CD4-positive, CD25-positive, alpha-beta regulatory T cell (primary cell): ENCODE measurements around the gene TOMM6. TPM values are rescaled to one million over a fixed set of nuclear protein-coding genes. Genes with fewer than 3 reads are reported as not detected.
"Not testable (repeated sequence)": the region's sequence is repeated elsewhere in the genome, so short reads cannot be mapped to it uniquely, and the experiment has no call there.

Source experiments
- ATAC-seq, 2 donors: fragments of 150-1000 bp; cut with Tn5 transposase; one replicate each; pipeline ENCODE4 v1.10.0; 2021; ENCODE audit warnings: low read depth in 2 of 2, moderate number of reproducible peaks in 2 of 2, moderate library complexity in 1 of 2
- DNase-seq, 3 donors: peaks; one replicate each; pipeline versions ENCODE4 v3.0.0 to v3.0.0-alpha.2; 2012 to 2022; ENCODE audit warnings: mixed read lengths in 1 of 3
- H3K27ac ChIP-seq: one replicate; pipeline ENCODE4 v1.7.0; 2013; ENCODE audit warnings: mild to moderate bottlenecking, low read length; ENCODE audit not compliant: insufficient read depth, poor library complexity, severe bottlenecking
- H3K27me3 ChIP-seq: one replicate; pipeline ENCODE4 v1.7.0; 2013; ENCODE audit warnings: low read length; ENCODE audit not compliant: control insufficient read depth, insufficient read depth
- H3K36me3 ChIP-seq: one replicate; pipeline ENCODE4 v1.7.0; 2013; ENCODE audit warnings: mild to moderate bottlenecking, low read length, moderate library complexity; ENCODE audit not compliant: control insufficient read depth, insufficient read depth
- H3K4me1 ChIP-seq: 2 replicates; pipeline ENCODE4 v1.7.0; 2013; ENCODE audit warnings: mild to moderate bottlenecking, low read length; ENCODE audit not compliant: insufficient read depth, control insufficient read depth, poor library complexity, severe bottlenecking
- H3K4me3 ChIP-seq: one replicate; pipeline ENCODE4 v1.7.0; 2013; ENCODE audit warnings: low read depth, mild to moderate bottlenecking, low read length, moderate library complexity
- H3K9me3 ChIP-seq, 2 experiments: 1 replicate in 1 of 2; 2 replicates in 1 of 2; pipeline ENCODE4 v1.7.0; 2013; ENCODE audit warnings: low read length in 2 of 2, mild to moderate bottlenecking in 1 of 2, moderate library complexity in 1 of 2; ENCODE audit not compliant: control insufficient read depth in 2 of 2
- H3K27ac Mint-ChIP-seq, 3 donors: one replicate each; pipeline ENCODE4 v1.8.0; 2020 to 2022; ENCODE audit warnings: mild to moderate bottlenecking in 3 of 3, mixed read lengths in 3 of 3, moderate library complexity in 2 of 3
- H3K27me3 Mint-ChIP-seq: one replicate; pipeline ENCODE4 v1.8.0; 2022; ENCODE audit warnings: mild to moderate bottlenecking, mixed read lengths
- H3K36me3 Mint-ChIP-seq: one replicate; pipeline ENCODE4 v1.8.0; 2020; ENCODE audit warnings: mixed read lengths
- H3K4me1 Mint-ChIP-seq, 4 donors: one replicate each; pipeline ENCODE4 v1.8.0; 2020 to 2022; ENCODE audit warnings: mixed read lengths in 4 of 4, mild to moderate bottlenecking in 1 of 4
- H3K4me3 Mint-ChIP-seq, 4 donors: one replicate each; pipeline ENCODE4 v1.8.0; 2020 to 2022; ENCODE audit warnings: mild to moderate bottlenecking in 4 of 4, mixed read lengths in 4 of 4, moderate library complexity in 3 of 4
- H3K9me3 Mint-ChIP-seq, 7 donors: one replicate each; pipeline ENCODE4 v1.8.0; 2020 to 2022; ENCODE audit warnings: mixed read lengths in 7 of 7, mild to moderate bottlenecking in 3 of 7, moderate library complexity in 2 of 7
- polyA plus RNA-seq, 4 donors: library from polyadenylated mRNA; unstranded; fragments of 300-500 nt; fragmentation: Illumina TruSeq; gene quantifications; one replicate each; pipeline ENCODE4 v1.2.3, GENCODE V29; 2021
- total RNA-seq: library from RNA; stranded (reverse); gene quantifications from one replicate; pipeline ENCODE4 v1.2.3, GENCODE V29; 2022

The TOMM6 gene
- total and polyA plus RNA-seq, 5 donors from 2014 or later = 102 to 364 (median 361) TPM

DNA sequence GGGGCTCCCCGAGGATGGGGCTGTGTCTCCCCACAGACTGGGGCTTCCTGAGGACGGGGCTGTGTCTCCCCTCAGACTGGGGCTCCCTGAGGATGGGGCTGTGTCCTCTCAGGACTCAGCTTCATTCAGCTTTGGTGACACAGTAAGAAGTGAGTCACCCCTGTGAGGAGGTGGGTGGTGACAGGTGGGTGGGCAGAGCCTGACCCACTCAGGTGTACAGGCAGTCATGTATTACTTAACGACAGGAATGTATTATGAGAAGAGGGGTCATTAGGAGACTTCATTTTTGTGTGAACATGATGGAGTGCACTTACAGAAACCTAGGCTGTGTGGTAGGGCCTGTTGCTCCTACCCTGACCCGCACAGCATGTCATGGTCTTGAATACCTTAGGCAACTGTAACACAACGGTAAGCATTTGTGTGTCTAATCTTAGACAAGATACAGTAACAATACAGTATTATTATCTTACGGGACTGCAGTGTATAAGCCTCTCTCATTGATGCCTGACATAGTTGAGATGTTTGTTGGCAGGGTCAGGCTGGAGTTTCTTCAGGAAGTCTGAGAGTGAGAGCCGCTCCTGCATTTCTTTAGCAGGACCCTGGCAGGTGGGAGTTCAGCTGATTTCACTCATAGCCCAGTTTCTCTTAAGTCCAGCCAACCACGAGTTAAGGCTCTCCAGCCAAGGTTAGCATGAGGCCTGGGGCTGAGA, 29.4 kb upstream of the TOMM6 start:
- no peak for ATAC-seq
- DNase-seq = no peak
- peaks cover 0 to 1% (median 0%) of the 10 kb centered on the region in 7 donors for H3K9me3 Mint-ChIP-seq
- H3K4me3 ChIP-seq = no peak overlapping the region
- no peak overlapping the region for H3K27ac Mint-ChIP-seq
- no peak overlapping the region for H3K4me3 Mint-ChIP-seq
- H3K4me1 ChIP-seq = no peaks in the 10 kb centered on the region
- H3K27me3 ChIP-seq = peaks cover 2% of the 10 kb centered on the region
- no peaks in the 10 kb centered on the region for H3K36me3 ChIP-seq
- H3K36me3 Mint-ChIP-seq = no peaks in the 10 kb centered on the region
- no peak overlapping the region for H3K27ac ChIP-seq
- no peaks in the 10 kb centered on the region for H3K9me3 ChIP-seq
- peaks cover 9% of the 10 kb centered on the region for H3K27me3 Mint-ChIP-seq
- peaks cover 0 to 2% (median under 1%) of the 10 kb centered on the region in 4 donors for H3K4me1 Mint-ChIP-seq

- Histone ChIP-seq H3K36me3 (no peaks in the 10 kb centered on the region), H3K4me1 (no peaks in the 10 kb centered on the region), H3K27ac (no peak overlapping the region), H3K4me3 (no peak overlapping the region), H3K9me3 (no peaks in the 10 kb centered on the region), H3K27me3 (peaks cover 2% of the 10 kb centered on the region)
- no peak overlapping the region for H3K4me3 Mint-ChIP-seq
- H3K9me3 Mint-ChIP-seq = peaks cover 0 to 1% (median 0%) of the 10 kb centered on the region in 7 donors
- no peak for ATAC-seq
- DNase-seq = no peak
- peaks cover 0 to 2% (median under 1%) of the 10 kb centered on the region in 4 donors for H3K4me1 Mint-ChIP-seq
- peaks cover 9% of the 10 kb centered on the region for H3K27me3 Mint-ChIP-seq
- no peak overlapping the region for H3K27ac Mint-ChIP-seq
- H3K36me3 Mint-ChIP-seq = no peaks in the 10 kb centered on the region
Observed at GRCh38 chr6:41758641-41759035, 28.9 kb upstream of the TOMM6 start.

DNA sequence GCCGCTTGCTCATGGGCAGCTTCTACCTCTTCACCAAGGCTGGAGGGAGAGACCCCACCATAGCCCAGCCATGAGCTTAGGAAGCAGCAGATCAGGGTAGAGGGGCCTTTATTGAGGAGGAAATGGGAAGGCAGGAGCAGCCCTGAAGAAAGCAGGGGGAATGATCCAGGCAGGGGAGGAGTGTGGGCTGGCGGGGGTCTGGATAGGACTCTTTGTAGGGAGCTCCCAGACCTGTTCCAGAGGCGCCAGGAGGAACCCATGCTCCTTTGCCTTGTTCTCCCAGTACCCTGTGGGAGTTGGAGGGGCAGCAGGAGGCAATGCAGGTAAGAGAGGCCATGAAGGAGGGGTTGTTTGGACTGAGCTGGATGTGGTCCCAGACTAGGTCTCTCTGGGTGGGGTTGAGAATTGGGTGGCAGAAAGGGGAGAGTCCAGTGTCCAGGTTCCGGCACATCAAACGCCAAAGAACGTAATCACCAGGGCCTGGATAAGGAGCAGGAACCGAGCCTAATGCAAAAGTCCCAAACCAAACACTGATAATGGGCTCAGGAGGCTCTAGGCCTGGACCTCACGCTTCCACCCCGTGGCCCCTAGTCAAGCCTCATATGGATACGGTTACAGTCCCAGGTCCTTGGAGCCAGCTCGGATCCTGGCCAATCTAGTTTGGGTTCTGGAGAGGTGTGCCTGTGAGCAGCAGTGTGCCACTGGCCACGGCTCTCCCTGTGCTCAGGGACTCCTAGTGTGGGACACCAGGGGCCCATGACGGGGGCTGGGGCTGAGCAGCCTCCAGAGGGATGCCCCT, 28.2 kb upstream of the TOMM6 start:
- peaks cover 0 to 2% (median under 1%) of the 10 kb centered on the region in 4 donors for H3K4me1 Mint-ChIP-seq
- Histone ChIP-seq H3K4me3 (no peak overlapping the region), H3K27ac (no peak overlapping the region), H3K4me1 (no peaks in the 10 kb centered on the region), H3K9me3 (no peaks in the 10 kb centered on the region), H3K27me3 (peaks cover 2% of the 10 kb centered on the region), H3K36me3 (no peaks in the 10 kb centered on the region)
- DNase-seq (no peak), ATAC-seq (no peak)
- no peak overlapping the region for H3K4me3 Mint-ChIP-seq
- H3K27me3 Mint-ChIP-seq = peaks cover 9% of the 10 kb centered on the region
- H3K9me3 Mint-ChIP-seq = peaks cover 0 to 1% (median 0%) of the 10 kb centered on the region in 7 donors
- H3K36me3 Mint-ChIP-seq = no peaks in the 10 kb centered on the region
- no peak overlapping the region for H3K27ac Mint-ChIP-seq

GRCh38 chr6:41759905-41760579, 27.5 kb upstream of the TOMM6 start:
- Histone ChIP-seq H3K9me3 (no peaks in the 10 kb centered on the region), H3K27me3 (peaks cover 2% of the 10 kb centered on the region), H3K4me3 (no peak overlapping the region), H3K4me1 (no peaks in the 10 kb centered on the region), H3K36me3 (no peaks in the 10 kb centered on the region), H3K27ac (no peak overlapping the region)
- H3K27ac Mint-ChIP-seq = no peak overlapping the region
- H3K4me3 Mint-ChIP-seq = no peak overlapping the region
- H3K9me3 Mint-ChIP-seq = peaks cover 0 to 1% (median 0%) of the 10 kb centered on the region in 7 donors
- peaks cover 0 to 2% (median under 1%) of the 10 kb centered on the region in 4 donors for H3K4me1 Mint-ChIP-seq
- no peak for DNase-seq
- no peaks in the 10 kb centered on the region for H3K36me3 Mint-ChIP-seq
- H3K27me3 Mint-ChIP-seq = peaks cover 4% of the 10 kb centered on the region
- ATAC-seq = no peak

DNA sequence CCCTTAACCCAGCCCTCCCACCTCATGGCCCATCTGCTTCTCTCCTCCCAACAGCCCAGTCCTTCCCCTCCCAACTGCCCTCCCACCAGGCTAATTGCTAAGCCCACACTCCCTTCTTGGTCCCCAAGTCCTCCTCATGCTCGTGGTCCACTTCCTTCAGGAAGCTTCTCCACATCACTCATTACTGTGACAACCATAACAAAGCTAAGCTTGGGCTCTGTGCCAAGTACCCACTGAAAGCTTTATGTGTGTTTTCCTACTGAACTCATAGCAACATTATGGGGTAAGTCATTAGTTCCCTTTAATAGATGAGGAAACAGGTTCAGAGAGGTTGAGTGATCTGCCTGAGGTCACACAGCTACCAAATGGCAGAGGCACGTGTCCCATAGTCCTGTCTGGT, 24.0 kb upstream of the TOMM6 start:
- H3K36me3 Mint-ChIP-seq = no peaks in the 10 kb centered on the region
- Histone ChIP-seq H3K4me1 (no peaks in the 10 kb centered on the region), H3K36me3 (no peaks in the 10 kb centered on the region), H3K4me3 (no peak overlapping the region), H3K27me3 (peaks cover 2% of the 10 kb centered on the region), H3K9me3 (no peaks in the 10 kb centered on the region), H3K27ac (no peak overlapping the region)
- H3K4me3 Mint-ChIP-seq = no peak overlapping the region
- peaks cover 8% of the 10 kb centered on the region for H3K27me3 Mint-ChIP-seq
- DNase-seq (no peak), ATAC-seq (no peak)
- no peak overlapping the region for H3K27ac Mint-ChIP-seq
- no peaks in the 10 kb centered on the region for H3K4me1 Mint-ChIP-seq
- peaks cover 0 to 3% (median 0%) of the 10 kb centered on the region in 7 donors for H3K9me3 Mint-ChIP-seq

DNA sequence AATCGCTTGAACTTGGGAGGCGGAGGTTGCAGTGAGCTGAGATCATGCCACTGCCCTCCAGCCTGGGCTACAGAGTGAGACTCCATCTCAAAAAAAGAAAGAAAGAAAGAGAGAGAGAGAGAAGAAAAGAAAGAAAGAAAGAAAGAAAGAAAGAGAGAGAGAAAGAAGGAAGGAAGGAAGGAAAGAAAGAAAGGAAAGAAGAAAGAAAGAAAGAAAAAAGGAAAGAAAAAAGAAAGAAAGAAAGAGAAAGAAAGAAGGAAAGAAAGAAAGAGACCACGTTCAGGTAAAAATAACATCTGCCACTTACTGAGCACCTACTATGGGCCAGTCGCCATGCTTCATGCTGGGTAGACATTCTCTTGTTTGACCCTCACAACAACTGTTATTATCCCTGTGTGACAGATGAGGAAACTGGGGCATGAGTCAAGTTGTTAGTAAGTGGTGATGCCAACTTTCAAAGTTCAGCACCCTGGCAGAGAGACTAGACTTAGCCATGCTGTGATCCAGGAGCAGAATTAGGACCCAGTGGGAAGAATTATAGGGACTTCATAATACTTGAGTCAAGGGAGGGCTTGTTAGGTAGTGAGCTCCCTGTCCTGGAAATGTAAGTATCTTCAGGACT, 21.3 kb upstream of the TOMM6 start:
- H3K27me3 ChIP-seq, H3K4me1 ChIP-seq, H3K36me3 Mint-ChIP-seq, H3K9me3 ChIP-seq, ATAC-seq, H3K9me3 Mint-ChIP-seq, H3K27ac ChIP-seq, H3K27me3 Mint-ChIP-seq, H3K4me3 Mint-ChIP-seq, H3K4me1 Mint-ChIP-seq, H3K27ac Mint-ChIP-seq, H3K36me3 ChIP-seq, H3K4me3 ChIP-seq, DNase-seq: not testable (repeated sequence)

DNA sequence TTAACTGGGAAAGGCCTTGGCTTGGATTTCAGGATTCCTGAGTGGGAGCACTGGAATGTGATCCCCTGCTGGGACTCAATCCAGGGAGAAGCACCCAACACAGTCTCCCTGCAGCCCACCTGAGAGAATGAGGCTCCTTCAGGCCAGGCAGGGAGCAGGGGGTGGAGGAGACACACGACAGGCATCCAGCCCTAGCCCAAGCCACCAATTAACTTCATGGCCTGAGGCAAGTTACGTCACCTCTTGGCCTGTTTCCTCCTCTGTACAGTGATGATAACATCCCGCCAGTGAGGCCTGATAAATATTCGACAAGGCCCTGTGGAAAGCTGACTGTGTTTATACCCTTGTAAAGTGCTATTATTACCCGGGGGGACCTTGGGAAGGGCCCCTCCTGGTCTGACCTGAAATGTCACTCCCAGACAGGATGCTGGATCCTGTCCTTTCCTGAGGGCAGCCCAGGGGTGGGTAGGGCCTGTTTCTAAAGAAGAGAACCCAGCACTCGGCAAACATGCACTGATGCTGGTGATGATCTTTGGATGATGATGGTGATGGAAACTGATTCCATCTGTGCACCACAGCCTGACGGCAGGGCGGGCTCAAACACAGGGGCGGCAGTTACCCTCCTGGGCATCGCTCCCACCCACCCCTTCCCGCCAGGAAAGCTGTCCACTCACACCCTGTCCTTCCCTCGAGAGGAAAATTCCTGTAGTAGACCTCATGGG, 20.2 kb upstream of the TOMM6 start:
- Mint-ChIP-seq H3K9me3 (peaks cover 0 to 3% (median 0%) of the 10 kb centered on the region in 7 donors), H3K27ac (peak overlapping the region in 1 of 3 donors; percentile 52), H3K4me1 (no peaks in the 10 kb centered on the region), H3K4me3 (peak overlapping the region in 1 of 4 donors; percentile 43), H3K36me3 (peaks cover 4% of the 10 kb centered on the region), H3K27me3 (peaks cover 4% of the 10 kb centered on the region)
- no peaks in the 10 kb centered on the region for H3K9me3 ChIP-seq
- H3K4me1 ChIP-seq = no peaks in the 10 kb centered on the region
- no peak overlapping the region for H3K4me3 ChIP-seq
- H3K27ac ChIP-seq = no peak overlapping the region
- ATAC-seq (no peak), DNase-seq (no peak)
- H3K27me3 ChIP-seq = peaks cover 2% of the 10 kb centered on the region
- peaks cover 10% of the 10 kb centered on the region for H3K36me3 ChIP-seq
